ENCODE data around the gene KREMEN1. TPM values are rescaled to one million over a fixed set of nuclear protein-coding genes. Genes with fewer than 3 reads are reported as not detected.

The KREMEN1 gene
- total RNA-seq, 1 experiment from 2014 or later, result 5.8 TPM

DNA sequence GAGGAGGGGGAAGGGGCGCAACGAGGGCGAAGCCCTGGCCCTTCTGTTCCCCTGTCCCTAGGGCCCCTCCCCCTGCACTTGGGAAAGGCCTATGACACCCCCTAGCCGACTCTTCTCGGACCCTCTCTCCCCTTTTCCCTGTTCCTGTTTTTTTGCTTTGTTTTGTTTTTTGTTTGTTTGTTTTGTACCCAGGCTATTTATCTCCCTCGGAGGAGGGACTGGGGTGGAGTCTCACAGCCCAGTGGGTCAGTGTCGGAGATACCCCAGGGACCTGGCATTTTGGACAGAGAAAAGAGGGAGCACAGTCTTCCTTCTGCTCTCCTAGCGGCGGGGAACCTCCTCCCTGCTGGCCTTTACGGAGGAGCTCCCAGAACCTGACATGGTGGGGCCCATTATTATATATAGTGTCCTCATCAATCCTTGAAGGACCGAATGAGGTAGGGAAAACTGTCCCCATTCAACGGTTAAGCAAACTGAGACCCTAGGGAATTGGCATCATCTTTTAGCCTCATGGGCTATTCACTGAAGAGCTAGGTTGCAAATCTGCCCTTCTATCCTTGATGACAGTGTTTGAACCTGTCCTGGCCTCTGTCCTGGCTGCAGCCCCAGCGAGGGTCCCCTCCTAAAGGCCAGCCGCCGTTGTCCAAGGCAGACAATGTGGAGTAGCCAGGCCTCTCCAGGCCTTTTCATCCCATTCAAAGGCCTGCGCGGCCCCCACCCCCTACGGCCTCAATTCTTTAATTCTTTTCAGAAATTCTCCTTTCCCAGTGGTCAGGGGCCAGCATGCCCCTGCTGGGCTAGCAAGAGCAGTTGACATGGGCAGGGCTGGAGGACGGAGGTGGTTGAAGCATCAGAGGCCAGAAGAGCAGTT is 133.8 kb downstream of the KREMEN1 start:
- ATAC-seq (no peak; the same call in 1 of the 2 replicates), DNase-seq (ENCODE audit: low spot score) (no peak)
- Mint-ChIP-seq H3K27me3 (ENCODE audit: low read depth) (peaks cover 9% of the 10 kb centered on the region), H3K36me3 (no peaks in the 10 kb centered on the region), H3K9me3 (no peaks in the 10 kb centered on the region), H3K4me1 (peaks cover 23% of the 10 kb centered on the region), H3K4me3 (peak overlapping the region; percentile 77), H3K27ac (no peak overlapping the region)
- POLR2A ChIA-PET, result interaction anchor here (0.9 to 2.4 kb wide), 3 partner anchors 12 to 60 kb away, joined by 3 to 6 read pairs (median 4); no protein-coding TSS in a partner anchor
- TF ChIP-seq ATF1 (CRISPR knock-in tag; IDR thresholded peaks at IDR 0.05) (no peak), GABPB1 (CRISPR knock-in tag; IDR thresholded peaks at IDR 0.05) (no peak), HMGA2 (CRISPR knock-in tag; IDR thresholded peaks at IDR 0.05) (no peak), NR1H2 (CRISPR knock-in tag; IDR thresholded peaks at IDR 0.05) (no peak), GTF2I (CRISPR knock-in tag; conservative IDR thresholded peaks at IDR 0.05) (peak; percentile 59; the same call in 1 of the 2 replicates)
- TF ChIP-seq, protein P1, sequence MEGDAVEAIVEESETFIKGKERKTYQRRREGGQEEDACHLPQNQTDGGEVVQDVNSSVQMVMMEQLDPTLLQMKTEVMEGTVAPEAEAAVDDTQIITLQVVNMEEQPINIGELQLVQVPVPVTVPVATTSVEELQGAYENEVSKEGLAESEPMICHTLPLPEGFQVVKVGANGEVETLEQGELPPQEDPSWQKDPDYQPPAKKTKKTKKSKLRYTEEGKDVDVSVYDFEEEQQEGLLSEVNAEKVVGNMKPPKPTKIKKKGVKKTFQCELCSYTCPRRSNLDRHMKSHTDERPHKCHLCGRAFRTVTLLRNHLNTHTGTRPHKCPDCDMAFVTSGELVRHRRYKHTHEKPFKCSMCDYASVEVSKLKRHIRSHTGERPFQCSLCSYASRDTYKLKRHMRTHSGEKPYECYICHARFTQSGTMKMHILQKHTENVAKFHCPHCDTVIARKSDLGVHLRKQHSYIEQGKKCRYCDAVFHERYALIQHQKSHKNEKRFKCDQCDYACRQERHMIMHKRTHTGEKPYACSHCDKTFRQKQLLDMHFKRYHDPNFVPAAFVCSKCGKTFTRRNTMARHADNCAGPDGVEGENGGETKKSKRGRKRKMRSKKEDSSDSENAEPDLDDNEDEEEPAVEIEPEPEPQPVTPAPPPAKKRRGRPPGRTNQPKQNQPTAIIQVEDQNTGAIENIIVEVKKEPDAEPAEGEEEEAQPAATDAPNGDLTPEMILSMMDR (IDR thresholded peaks at IDR 0.05), result no peak
- CTCF ChIA-PET, result interaction anchor here (0.6 to 9.4 kb wide), 12 partner anchors 12 to 106 kb away, joined by 3 to 171 read pairs (median 5); partner anchors contain the start of gene GAS2L1

DNA sequence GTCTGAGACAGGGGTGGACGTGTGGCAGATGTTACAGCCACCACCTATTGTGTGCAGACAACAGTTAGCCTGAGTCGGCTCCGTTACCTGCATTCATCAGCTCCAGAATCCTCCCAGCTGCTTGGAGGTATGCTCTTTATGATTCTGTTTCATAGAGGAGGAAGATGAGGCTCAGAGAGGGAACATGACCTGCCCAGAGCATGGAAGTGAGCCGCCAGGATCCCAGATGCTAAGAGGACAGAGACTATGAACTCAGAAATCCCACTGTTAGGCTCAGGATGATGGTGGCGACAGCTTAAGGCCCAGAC is 134.4 kb downstream of the KREMEN1 start:
- no peak for ATAC-seq
- H3K27ac Mint-ChIP-seq, result no peak overlapping the region
- DNase-seq (ENCODE audit: low spot score), result no peak
- H3K4me1 Mint-ChIP-seq, result peaks cover 20% of the 10 kb centered on the region
- POLR2A ChIA-PET, result interaction anchor here (2.4 kb wide), 1 partner anchor 59 kb away, joined by 6 read pairs; no protein-coding TSS in a partner anchor
- no peaks in the 10 kb centered on the region for H3K36me3 Mint-ChIP-seq
- TF ChIP-seq, protein P2, sequence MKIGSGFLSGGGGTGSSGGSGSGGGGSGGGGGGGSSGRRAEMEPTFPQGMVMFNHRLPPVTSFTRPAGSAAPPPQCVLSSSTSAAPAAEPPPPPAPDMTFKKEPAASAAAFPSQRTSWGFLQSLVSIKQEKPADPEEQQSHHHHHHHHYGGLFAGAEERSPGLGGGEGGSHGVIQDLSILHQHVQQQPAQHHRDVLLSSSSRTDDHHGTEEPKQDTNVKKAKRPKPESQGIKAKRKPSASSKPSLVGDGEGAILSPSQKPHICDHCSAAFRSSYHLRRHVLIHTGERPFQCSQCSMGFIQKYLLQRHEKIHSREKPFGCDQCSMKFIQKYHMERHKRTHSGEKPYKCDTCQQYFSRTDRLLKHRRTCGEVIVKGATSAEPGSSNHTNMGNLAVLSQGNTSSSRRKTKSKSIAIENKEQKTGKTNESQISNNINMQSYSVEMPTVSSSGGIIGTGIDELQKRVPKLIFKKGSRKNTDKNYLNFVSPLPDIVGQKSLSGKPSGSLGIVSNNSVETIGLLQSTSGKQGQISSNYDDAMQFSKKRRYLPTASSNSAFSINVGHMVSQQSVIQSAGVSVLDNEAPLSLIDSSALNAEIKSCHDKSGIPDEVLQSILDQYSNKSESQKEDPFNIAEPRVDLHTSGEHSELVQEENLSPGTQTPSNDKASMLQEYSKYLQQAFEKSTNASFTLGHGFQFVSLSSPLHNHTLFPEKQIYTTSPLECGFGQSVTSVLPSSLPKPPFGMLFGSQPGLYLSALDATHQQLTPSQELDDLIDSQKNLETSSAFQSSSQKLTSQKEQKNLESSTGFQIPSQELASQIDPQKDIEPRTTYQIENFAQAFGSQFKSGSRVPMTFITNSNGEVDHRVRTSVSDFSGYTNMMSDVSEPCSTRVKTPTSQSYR (CRISPR knock-in tag; IDR thresholded peaks at IDR 0.05), result no peak
- TF ChIP-seq, protein P3, sequence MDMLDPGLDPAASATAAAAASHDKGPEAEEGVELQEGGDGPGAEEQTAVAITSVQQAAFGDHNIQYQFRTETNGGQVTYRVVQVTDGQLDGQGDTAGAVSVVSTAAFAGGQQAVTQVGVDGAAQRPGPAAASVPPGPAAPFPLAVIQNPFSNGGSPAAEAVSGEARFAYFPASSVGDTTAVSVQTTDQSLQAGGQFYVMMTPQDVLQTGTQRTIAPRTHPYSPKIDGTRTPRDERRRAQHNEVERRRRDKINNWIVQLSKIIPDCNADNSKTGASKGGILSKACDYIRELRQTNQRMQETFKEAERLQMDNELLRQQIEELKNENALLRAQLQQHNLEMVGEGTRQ (CRISPR knock-in tag; IDR thresholded peaks at IDR 0.05), result no peak
- TF ChIP-seq, protein P4, sequence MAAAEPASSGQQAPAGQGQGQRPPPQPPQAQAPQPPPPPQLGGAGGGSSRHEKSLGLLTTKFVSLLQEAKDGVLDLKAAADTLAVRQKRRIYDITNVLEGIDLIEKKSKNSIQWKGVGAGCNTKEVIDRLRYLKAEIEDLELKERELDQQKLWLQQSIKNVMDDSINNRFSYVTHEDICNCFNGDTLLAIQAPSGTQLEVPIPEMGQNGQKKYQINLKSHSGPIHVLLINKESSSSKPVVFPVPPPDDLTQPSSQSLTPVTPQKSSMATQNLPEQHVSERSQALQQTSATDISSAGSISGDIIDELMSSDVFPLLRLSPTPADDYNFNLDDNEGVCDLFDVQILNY (CRISPR knock-in tag; IDR thresholded peaks at IDR 0.05), result no peak
- TF ChIP-seq FOXJ3 (CRISPR knock-in tag; IDR thresholded peaks at IDR 0.05; ENCODE audit: borderline replicate concordance) (no peak), ETV6 (CRISPR knock-in tag; IDR thresholded peaks at IDR 0.05) (no peak), CREB1 (CRISPR knock-in tag; IDR thresholded peaks at IDR 0.05) (no peak), IRF2 (CRISPR knock-in tag; IDR thresholded peaks at IDR 0.05; ENCODE audit: borderline replicate concordance, low read depth) (no peak), FOXK1 (CRISPR knock-in tag; IDR thresholded peaks at IDR 0.05) (no peak), GABPB1 (CRISPR knock-in tag; IDR thresholded peaks at IDR 0.05) (no peak), SOX15 (CRISPR knock-in tag; IDR thresholded peaks at IDR 0.05) (no peak), NFE2L1 (CRISPR knock-in tag; IDR thresholded peaks at IDR 0.05) (no peak), HMGA2 (CRISPR knock-in tag; IDR thresholded peaks at IDR 0.05) (no peak)
- TF ChIP-seq, protein P5, sequence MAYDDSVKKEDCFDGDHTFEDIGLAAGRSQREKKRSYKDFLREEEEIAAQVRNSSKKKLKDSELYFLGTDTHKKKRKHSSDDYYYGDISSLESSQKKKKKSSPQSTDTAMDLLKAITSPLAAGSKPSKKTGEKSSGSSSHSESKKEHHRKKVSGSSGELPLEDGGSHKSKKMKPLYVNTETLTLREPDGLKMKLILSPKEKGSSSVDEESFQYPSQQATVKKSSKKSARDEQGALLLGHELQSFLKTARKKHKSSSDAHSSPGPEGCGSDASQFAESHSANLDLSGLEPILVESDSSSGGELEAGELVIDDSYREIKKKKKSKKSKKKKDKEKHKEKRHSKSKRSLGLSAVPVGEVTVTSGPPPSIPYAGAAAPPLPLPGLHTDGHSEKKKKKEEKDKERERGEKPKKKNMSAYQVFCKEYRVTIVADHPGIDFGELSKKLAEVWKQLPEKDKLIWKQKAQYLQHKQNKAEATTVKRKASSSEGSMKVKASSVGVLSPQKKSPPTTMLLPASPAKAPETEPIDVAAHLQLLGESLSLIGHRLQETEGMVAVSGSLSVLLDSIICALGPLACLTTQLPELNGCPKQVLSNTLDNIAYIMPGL (CRISPR knock-in tag; IDR thresholded peaks at IDR 0.05), result no peak
- TF ChIP-seq, protein P6, sequence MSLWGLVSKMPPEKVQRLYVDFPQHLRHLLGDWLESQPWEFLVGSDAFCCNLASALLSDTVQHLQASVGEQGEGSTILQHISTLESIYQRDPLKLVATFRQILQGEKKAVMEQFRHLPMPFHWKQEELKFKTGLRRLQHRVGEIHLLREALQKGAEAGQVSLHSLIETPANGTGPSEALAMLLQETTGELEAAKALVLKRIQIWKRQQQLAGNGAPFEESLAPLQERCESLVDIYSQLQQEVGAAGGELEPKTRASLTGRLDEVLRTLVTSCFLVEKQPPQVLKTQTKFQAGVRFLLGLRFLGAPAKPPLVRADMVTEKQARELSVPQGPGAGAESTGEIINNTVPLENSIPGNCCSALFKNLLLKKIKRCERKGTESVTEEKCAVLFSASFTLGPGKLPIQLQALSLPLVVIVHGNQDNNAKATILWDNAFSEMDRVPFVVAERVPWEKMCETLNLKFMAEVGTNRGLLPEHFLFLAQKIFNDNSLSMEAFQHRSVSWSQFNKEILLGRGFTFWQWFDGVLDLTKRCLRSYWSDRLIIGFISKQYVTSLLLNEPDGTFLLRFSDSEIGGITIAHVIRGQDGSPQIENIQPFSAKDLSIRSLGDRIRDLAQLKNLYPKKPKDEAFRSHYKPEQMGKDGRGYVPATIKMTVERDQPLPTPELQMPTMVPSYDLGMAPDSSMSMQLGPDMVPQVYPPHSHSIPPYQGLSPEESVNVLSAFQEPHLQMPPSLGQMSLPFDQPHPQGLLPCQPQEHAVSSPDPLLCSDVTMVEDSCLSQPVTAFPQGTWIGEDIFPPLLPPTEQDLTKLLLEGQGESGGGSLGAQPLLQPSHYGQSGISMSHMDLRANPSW (CRISPR knock-in tag; conservative IDR thresholded peaks at IDR 0.05; ENCODE audit: low read depth), result no peak
- CTCF ChIA-PET, result interaction anchor here (1.8 to 9.4 kb wide), 3 partner anchors 39 to 100 kb away, joined by 4 to 171 read pairs (median 34); partner anchors contain the start of gene GAS2L1
- H3K4me3 Mint-ChIP-seq, result no peak overlapping the region
- peaks cover 9% of the 10 kb centered on the region for H3K27me3 Mint-ChIP-seq (ENCODE audit: low read depth)
- H3K9me3 Mint-ChIP-seq, result no peaks in the 10 kb centered on the region

All from WTC11 (cell line).